ENCODE measurements around the gene ASTN2. TPM values are rescaled to one million over a fixed set of nuclear protein-coding genes. Genes with fewer than 3 reads are reported as not detected.

ASTN2 gene
- total and polyA plus RNA-seq, 2 donors (not counting 3 experiments of a cell fraction or from before 2014, with no cell fraction given): 1.0 to 1.9 TPM

DNA sequence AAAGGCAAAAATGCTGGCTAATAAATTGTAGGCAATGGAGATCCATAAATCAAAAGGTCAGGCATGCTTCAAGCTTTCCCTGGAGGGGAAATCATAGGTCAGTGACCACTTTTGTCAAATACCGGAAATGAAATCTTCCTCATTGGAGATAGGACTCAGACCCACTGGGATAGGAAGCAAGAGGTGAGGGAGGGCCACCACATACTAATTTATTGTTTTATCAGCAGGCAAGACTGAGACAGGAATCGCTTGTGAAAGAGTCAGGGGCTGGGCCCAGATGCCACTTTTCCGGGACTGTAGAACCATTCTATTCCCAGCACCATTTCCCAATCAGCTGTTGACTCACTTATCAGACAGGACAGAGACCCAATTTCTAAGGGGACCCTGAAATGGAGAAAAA, 984.0 kb downstream of the ASTN2 start:
- Histone ChIP-seq H3K4me2 (ENCODE audit: insufficient read depth, low read length) (no peak overlapping the region), H3K79me2 (ENCODE audit: control insufficient read depth, insufficient read depth, low read length) (no peaks in the 10 kb centered on the region), H3K9me1 (replicated peaks; ENCODE audit: control insufficient read depth, extremely low read depth, insufficient read depth, low read length) (no peaks in the 10 kb centered on the region), H3K4me1 (ENCODE audit: control insufficient read depth, extremely low read depth, insufficient read depth, low read length) (no peaks in the 10 kb centered on the region), H2AFZ (ENCODE audit: low read depth, low read length) (no peak overlapping the region), H3K27me3 (ENCODE audit: control insufficient read depth in 2 of 2, insufficient read depth in 2 of 2, low read length in 2 of 2) (no peaks in the 10 kb centered on the region), H3K9ac (replicated peaks; ENCODE audit: extremely low read depth, insufficient read depth, low read length) (no peak overlapping the region), H3K9me3 (replicated peaks; ENCODE audit: control insufficient read depth, insufficient read depth, low read length) (no peaks in the 10 kb centered on the region), H4K20me1 (replicated peaks; ENCODE audit: control insufficient read depth, extremely low read depth, insufficient read depth, low read length) (no peaks in the 10 kb centered on the region), H3K4me3 (replicated peaks in 1 of 3; ENCODE audit: insufficient read depth in 1 of 3, low read depth in 1 of 3, low read length in 3 of 3) (no peak overlapping the region), H3K36me3 (ENCODE audit: control insufficient read depth in 2 of 2, extremely low read depth in 1 of 2, insufficient read depth in 2 of 2, low read length in 2 of 2) (no peaks in the 10 kb centered on the region), H3K27ac (ENCODE audit: insufficient read depth, low read depth, low read length) (no peak overlapping the region)
- FAIRE-seq: no peak
- BruUV-seq (replicated peaks): no TSS peak
- dilution Hi-C loops (cut with MboI; ENCODE audit: extremely low pct_ligation_motif_present, low sequenced_read_pairs): no loop called here
- DNase-seq (ENCODE audit: low read depth, low spot score): no peak
- ChIA-PET CTCF (no interaction called here), POLR2A (no interaction called here)
- intact Hi-C loops (cut with micrococcal nuclease): no loop called here
- TF ChIP-seq CTCF (IDR thresholded peaks at IDR 0.05; ENCODE audit: extremely low read depth in 1 of 2, insufficient read depth in 1 of 2, low read depth in 1 of 2, low read length in 2 of 2): no peak
- TF ChIP-seq POLR2AphosphoS5 (IDR thresholded peaks at IDR 0.05; ENCODE audit: insufficient read depth, low read depth, low read length): no peak
- no peak for TF ChIP-seq JUN (IDR thresholded peaks at IDR 0.05; ENCODE audit: borderline replicate concordance, insufficient read depth, insufficient read length, low read depth)
- TF ChIP-seq FOS (IDR thresholded peaks at IDR 0.05; ENCODE audit: borderline replicate concordance, insufficient read depth, low read length): no peak
- TF ChIP-seq EZH2 (IDR thresholded peaks at IDR 0.05; ENCODE audit: borderline replicate concordance, low read depth, low read length, severe bottlenecking): no peak
- TF ChIP-seq MYC (IDR thresholded peaks at IDR 0.05; ENCODE audit: low read depth, low read length): no peak
- TF ChIP-seq GATA2 (IDR thresholded peaks at IDR 0.05; ENCODE audit: insufficient read depth, insufficient read length, low read depth, low read length): no peak
- no peak for TF ChIP-seq POLR2A (IDR thresholded peaks at IDR 0.05; ENCODE audit: low read depth, low read length)
- TF ChIP-seq, protein P1, sequence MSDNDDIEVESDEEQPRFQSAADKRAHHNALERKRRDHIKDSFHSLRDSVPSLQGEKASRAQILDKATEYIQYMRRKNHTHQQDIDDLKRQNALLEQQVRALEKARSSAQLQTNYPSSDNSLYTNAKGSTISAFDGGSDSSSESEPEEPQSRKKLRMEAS (IDR thresholded peaks at IDR 0.05; ENCODE audit: insufficient read depth, insufficient read length): no peak

All from endothelial cell of umbilical vein (primary cell).